HG03521 (cell line): ENCODE measurements around the gene POU4F3.

ENCODE experiments used
- ATAC-seq: cut with Tn5 transposase; IDR thresholded peaks from one replicate; pipeline ENCODE4 v1.9.1; 2021; ENCODE audit warnings: mild to moderate bottlenecking, moderate library complexity; ENCODE audit not compliant: unreplicated experiment

The POU4F3 gene

DNA sequence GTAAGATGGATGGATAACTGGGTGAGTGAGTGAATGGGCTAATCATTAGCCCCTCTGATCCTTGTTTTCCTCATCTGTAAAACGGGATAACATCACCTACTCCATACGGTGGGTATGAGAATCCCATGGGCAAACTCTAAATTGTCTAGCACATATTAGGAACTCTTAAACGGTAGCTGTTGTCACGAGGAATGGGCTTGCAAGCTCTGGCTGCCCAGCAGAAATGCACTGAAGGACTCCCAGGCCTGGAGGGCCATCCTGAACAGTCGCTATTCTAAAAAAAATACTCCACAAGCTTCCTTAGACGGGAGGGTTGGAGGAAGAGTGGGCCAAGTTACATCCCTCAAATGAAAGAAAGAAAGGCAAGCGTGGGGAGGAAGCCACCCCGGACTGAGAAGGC is 711 bp upstream of the POU4F3 start:
- no peak for ATAC-seq

DNA sequence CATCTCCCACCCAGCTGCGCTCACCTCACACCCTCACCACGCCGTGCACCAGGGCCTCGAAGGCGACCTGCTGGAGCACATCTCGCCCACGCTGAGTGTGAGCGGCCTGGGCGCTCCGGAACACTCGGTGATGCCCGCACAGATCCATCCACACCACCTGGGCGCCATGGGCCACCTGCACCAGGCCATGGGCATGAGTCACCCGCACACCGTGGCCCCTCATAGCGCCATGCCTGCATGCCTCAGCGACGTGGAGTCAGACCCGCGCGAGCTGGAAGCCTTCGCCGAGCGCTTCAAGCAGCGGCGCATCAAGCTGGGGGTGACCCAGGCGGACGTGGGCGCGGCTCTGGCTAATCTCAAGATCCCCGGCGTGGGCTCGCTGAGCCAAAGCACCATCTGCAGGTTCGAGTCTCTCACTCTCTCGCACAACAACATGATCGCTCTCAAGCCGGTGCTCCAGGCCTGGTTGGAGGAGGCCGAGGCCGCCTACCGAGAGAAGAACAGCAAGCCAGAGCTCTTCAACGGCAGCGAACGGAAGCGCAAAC is 1.1 kb downstream of the POU4F3 start:
- no peak for ATAC-seq

DNA sequence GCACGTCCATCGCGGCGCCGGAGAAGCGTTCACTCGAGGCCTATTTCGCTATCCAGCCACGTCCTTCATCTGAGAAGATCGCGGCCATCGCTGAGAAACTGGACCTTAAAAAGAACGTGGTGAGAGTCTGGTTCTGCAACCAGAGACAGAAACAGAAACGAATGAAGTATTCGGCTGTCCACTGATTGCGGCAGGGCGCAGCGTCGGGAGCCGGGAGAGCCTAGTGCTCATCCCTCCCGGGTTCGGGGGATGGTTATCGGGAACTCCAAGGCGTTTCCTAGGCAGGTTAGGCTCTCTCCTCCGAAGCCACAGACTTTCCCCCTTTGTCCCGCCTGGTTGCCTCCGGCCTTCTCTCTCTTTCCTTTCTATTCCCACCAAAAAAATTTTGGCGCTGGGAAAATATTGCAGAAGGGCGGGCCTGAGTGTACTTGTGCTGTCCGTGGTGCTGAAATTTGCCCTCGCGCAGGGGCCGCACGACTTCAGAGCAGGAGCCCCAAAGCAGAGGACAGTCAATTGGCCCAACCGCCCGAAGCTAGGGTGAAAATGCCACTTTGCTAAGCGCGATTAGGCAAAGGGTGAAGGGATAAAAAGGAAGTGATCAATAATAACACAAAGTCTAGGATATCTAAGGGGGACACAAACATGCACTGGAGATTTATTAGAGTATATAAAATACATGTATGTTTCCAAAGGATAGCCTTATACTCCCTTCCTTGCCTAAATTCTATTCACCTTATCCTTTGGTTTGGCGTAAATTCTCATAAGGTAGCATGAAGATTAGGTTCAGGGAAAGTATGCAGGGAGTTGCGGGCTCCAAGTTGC is 1.8 kb downstream of the POU4F3 start:
- no peak for ATAC-seq

DNA sequence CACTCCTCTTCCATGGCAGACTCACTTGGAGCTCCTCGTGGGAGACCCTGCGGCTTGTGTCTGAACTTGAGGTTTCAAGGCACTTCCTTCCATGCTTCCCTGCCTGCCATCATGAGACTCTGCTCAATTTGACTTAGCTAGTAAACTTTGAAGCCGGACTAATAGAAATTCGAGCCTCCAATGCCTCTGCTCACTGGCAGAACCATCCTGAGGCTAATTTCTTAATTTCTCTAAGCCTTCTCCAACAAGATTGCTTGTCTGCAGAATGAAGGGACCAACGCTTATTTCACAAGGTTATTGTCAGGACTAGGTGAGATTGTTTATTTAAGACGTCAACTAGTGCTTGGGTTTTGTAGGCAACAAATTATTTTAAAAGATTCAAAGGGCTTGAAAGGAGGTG is 3.2 kb downstream of the POU4F3 start:
- no peak for ATAC-seq

DNA sequence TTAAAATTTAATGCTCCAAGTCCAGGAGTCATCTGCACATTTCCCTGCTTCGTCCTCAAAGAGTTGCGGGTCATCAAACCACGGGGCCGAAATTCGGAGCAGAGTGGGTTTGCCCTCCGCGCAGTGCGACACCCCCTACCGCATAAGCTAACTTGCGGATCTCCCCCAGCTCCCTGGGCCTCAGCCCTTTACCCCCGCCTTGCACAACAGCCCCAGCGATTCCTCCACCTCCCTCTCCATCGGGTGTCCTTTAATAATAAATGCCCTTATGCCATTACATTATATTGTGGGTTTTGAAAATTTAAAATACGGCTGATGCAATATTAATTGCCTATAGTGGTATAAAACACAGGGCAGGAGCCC is 3.9 kb downstream of the POU4F3 start:
- ATAC-seq = no peak

DNA sequence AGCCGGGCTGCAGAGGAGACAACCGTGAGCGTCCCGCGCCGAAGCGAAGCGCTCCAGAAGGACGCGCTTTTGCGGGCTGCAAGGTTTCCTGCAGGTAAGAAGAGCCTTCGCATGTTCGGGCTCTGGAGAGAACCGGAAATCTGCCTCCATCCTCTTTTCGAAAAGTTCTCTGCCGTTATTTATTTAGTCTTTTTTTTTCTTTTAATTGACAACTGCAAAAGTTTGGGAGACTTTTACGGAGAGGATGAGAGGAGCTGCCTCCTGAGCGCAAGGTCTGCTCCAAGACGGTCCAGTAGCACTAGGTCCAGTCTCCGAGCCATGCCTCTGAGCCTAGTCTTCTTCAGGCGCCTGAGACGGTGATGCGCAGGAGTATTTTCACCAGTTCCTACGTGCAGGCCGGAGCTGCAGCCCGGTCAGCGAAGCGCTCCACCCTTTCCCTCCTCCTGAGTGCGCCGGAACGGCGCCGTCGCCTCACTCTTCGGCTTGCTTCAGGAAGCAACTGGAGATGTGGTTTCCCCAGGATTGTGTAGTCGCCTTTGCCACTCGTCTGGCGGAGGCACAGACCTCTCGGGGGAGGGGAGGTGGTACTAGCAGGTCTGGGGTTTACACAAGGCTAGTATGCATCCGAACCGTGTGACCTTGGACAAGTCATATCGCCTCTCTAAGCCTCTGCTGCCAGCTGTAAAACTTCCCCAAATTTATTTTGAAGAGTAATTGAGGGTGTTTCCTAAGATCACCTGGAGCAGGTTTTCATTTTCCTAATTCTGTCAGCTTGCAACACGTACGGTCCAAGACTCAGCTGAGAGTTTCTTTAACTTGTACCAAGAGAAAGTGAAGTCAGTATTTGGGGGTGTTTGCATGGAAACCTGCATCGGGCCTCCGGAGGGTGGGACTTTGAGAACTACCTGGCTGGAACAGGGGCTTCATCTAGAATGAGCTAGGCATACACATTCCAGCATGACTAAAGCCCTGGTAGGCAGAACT is 4.5 kb downstream of the POU4F3 start:
- no peak for ATAC-seq

DNA sequence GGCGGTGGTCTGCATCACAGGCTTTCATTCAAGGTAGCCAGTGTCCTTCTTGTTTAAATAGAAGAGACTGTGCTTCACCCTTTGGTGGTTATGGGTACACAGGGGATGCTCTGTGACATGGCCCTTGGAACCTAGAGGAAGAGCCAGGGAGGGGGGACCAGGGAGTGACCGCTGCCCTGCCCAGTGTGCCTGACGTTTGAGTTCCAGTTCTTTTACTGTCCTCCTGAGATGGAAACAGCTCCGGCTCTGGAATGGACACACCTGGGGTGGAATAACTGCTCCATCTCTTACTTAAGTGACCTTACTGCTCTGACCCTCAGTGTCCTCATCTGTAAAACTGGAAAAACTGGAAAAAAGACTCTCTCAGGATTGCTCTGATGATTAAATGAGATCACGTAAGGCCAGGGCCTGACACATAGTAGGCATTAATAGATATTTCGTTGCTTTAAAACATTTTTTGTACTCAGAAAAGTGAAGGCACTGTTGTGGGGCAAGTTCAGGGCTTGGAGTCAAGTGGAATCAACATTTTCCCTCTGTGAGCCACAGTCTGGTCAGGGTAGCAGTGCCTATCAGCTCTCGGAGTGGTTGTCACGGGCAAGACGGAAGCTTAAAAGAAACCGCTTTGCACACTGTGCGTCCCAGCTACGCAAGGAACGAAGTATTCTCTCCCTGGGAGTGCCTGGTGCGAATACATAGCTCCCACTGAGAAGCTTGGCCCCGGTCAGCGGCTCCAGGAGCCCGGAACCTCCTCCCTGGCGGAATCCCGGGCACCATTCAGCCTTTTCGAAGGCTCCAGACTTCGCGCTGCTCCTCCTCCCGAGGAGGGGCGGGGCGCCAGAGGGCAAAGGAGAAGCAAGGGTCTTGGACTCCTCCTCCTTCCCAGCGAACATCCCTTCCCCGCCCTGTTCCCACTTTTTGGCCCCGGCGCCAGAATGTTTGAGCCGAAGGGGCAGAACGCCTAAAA is 5.8 kb downstream of the POU4F3 start:
- ATAC-seq = no peak

DNA sequence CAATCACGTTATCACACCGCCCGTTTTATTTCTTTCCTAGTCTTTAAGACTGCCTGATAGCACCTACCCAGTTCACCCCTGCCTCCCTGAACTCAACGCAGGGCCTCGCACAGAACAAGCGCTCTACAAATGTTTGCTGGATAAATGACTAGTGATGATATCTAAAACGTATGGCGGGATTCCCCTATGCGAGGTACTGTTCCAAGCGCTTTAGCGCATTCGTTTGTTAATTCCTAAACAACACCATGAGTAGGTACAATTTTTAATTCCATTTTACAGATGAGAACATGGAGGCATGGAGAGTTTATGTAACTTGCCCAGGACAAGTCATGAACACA is 6.6 kb downstream of the POU4F3 start:
- ATAC-seq = no peak

DNA sequence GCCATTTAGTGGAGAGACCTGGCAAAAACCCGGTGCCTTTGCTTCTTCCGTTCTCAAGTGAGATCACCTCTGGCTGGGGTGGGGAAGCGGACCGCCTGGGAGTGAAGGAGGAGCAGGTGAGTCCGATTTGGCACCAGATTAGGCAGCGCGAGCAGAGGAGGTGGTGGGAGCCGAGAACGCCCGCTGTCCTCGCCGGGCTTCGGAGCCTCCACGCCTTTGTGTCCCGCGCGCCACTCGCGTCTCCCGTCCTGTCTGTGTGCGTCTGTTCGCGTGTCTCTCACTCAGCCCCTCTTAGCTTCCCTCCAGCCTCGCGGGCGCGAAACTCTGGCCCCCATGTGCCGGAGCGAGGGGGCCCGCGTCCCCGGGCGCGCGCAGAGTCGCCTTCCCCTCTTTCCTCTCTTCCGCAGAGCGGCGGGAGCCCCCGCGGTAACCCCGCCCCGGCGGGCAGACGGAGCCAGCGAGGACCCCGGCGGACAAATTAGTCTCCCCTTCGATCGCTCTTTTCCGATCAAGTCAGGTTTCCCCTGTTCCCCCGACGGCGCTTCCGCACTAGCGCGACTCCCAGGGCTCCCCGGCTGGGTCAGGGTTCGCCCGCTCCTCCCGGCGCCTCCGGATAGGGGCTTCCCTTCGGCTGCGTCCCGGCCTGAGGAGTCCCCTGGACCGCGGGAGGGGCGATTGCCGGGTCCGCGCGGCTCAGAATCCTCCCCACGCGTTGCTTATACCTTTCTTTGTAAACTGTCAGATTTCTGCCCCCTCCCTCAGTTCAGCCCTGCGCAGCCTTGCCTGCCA is 7.1 kb downstream of the POU4F3 start:
- ATAC-seq = no peak

DNA sequence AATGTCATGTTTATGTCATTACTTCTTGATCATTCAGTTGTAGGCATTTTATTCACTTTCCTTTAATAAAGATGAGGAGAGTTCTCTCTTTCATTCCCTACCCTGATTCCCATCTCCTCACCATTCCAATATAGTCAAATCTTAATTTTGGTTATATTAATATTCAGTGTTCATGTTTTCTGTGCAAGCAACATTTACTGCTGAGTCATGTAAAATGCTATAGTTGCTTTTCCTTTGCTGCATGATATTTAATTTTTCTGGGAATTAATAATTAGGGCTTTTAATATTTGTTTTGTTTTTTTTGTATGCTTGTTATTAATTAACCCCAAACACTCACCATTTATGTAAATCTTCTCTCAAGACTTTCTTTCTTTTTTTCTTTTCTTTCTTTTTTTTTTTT is 18.5 kb downstream of the POU4F3 start:
- no peak for ATAC-seq

DNA sequence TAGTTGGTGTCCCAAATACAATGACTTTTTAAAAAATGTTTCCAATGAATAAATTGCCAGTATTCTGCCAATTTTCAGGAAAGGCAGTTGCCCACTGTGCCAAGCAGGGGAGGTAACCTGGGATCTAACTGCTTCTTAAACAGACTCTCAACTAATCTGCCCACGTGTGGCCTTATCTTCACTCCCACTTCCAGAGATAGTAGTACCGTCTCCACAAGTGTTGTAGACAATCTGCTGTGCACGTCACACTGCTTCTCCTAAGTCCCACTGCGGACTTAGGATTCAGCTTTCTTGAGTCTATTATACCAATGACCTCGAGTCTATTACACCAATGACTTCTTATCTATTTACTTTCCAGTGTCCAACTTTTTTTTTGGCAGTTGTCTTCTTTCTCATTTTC is 21.2 kb downstream of the POU4F3 start:
- ATAC-seq = no peak

DNA sequence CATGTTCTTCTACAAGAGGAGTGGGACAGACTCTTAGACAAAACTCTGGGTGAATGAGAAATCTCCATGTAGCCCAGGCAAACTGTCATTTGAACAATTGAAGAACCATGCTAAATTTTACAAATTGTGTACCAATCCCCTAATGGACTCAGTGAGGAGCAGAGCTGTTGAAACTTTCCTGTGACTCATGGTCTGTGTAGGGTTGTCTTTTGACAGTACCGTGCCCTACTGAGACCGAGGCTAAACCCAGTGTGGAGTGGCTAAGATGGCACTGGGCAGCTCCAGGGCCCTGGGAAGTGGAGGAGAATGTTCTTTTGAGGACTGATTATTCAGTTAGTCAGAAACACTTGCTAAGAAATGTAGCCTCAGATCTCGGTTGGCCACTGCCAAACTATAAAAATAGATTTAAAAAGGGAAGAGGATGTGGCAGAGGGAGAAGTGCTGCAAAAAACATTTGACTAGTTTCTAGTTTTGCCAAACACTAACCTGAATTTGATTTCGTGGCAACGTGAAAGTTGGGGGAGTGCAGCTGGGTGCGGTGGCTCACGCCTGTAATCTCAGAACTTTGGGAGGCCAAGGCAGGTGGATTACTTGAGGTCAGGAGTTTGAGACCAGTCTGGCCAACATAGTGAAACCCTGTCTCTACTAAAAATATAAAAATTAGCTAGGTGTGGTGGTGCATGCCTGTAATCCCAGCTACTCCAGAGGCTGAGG is 24.7 kb downstream of the POU4F3 start:
- ATAC-seq = no peak

DNA sequence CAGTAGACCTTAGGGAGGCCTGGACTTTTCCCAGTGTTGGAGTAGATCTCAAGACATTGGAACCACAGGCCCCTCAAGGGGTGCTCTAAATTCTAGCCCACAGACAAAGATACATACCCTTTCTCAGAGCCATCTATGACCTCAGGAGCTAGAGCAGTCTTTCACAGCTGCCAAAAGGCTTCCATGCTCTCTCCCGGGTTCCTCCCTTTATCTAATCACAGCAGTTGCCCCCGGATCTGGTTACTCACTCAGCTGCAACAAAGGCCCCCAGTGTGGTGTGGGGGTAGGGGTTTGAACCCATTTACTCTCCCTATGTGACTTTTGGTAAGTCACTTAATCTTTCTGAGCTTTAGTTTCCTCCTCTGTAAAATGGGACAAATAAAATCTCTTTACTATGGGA is 27.0 kb downstream of the POU4F3 start:
- ATAC-seq = no peak

DNA sequence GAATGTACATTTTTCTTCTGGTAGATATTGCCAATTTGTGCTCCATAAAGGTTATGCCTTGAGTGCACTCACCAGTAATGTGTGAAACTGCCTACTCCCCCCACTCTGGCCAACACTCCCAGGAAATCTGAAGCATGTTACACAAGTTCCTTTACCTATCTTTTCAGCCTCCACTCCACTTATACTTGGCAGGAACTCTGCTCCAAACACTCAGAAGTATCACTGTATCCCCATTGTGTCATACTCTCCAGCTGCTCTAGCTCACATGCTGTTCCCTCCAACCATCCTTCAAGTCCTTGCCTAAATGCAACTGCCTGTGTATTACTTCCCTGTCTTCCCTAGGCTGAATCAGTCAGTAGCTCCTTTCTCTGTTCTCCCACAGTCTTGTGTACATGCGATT is 28.3 kb downstream of the POU4F3 start:
- ATAC-seq = no peak

DNA sequence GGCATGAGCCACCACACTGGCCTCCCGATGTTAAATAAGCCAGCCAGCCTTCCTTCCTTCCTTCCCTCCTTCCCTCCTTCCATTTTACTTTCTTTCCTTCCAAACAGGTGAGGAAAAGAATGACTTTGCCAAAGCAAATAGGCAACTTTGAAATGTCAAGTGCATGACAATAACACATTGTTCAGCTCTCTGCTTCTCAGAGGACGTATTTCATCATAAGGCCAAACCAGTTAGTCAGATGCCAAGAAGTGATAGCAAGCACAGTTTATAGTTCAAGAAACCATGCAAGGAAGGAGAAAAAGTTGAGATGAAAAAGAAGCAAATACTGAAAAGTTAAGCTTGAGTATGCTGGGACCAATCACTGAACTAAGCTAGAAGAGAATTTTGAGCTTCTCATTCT is 29.5 kb downstream of the POU4F3 start:
- ATAC-seq = no peak

DNA sequence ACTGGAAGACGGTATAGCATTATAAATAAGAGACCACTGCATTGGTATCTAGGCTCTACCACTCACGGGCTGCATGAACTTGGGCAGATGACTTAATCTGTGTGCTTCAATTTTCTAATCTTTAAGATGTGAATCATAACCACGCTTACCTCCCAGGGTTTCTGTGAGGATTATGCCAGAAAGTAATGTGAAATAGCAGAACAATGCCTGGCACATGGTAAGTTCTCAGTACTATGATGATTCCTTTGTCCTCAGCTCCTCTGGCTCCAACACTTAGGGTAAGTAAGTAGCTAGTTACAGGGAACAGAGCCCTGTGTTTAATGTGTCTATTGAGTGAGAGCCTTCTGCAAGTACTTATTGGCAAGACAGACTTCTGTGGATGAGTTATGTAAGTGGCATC is 31.1 kb downstream of the POU4F3 start:
- no peak for ATAC-seq

DNA sequence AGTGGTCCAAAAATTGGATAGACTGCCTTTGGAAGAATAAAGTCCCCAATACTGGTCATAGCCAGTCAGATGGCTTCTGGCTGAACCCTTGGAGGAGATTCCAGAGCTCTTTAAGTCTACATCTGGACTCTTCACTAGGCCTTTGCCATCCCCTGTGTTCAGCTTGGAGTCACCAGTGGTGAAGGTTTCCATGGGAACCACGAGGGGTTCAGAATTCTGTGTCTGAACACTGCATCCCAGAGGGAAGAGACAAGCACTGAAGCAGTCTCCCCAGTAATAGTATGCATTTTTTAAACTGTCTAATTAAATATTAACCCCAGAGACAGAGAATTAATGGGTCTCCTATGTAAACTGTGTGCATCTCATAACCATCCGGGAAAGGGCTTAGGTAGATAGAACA is 38.2 kb downstream of the POU4F3 start:
- ATAC-seq = no peak

DNA sequence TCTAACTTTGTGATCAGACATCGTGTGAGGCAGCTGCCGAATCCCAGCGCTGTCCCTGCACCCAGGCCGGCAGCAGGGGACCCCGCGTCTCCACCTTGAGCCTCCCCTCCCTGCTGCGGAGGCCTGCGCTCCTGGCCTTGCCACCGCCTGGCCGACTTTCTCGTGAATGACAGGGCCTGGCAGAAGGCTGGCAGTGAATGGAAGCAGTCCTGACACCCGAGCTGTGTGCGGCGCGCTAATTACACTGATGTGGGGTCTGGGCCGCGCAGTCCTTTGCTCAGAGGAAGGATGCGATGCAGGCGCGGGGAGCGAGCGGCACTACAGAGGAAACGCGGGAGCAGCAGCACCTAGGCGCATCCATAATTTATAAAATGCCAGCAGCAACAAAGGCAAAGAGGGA is 40.3 kb downstream of the POU4F3 start:
- no peak for ATAC-seq

DNA sequence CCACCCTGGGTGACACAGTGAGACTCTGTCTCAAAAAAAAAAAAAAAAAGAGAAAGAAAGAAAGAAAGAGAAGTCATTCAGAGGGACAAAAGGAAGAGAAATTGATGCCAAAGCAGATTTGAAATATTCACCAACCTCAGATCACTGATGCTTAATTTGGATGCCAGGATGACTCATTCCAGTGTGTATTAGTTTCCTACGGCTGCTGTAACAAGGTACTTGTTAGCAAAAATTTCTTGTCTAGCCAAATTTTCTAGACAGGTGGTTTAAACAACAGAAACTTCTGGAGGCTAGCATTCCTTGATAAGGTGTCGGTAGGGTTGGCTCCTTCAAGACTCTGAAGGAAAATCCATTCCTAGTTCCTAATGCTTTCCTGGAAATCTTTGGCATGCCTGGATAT is 42.1 kb downstream of the POU4F3 start:
- no peak for ATAC-seq
